BE2C (cell line): ENCODE data around the gene PMF1.

Experiments
- DNase-seq: peaks from one replicate; pipeline ENCODE4 v3.0.0-alpha.2; 2020
- H3K27me3 ChIP-seq: fragments of 250-450 bp; sonication (Bioruptor Pico); 2 replicates; pipeline ENCODE4 v1.5.1; 2020; ENCODE audit warnings: mild to moderate bottlenecking
- H3K36me3 ChIP-seq: fragments of 250-450 bp; sonication (Bioruptor Pico); 2 replicates; pipeline ENCODE4 v1.5.1; 2020; ENCODE audit warnings: mild to moderate bottlenecking
- H3K4me1 ChIP-seq: fragments of 250-450 bp; sonication (Bioruptor Pico); 2 replicates; pipeline ENCODE4 v1.5.1; 2020
- H3K4me3 ChIP-seq: 2 replicates; pipeline ENCODE4 v1.5.1; 2011; ENCODE audit warnings: low read depth, low read length
- H3K9me3 ChIP-seq: fragments of 250-450 bp; sonication (Bioruptor Pico); 2 replicates; pipeline ENCODE4 v1.5.1; 2020
- TF ChIP-seq, protein P1 (sequence below): IDR thresholded peaks from 2 replicates; pipeline ENCODE4 v1.5.1; 2012; ENCODE audit warnings: mild to moderate bottlenecking, low read depth, low read length

PMF1 gene

GRCh38 chr1:156232201-156232894 is 19.5 kb downstream of the PMF1 start:
- peaks cover 20% of the 10 kb centered on the region for H3K36me3 ChIP-seq
- peak; percentile 55 for DNase-seq
- H3K4me1 ChIP-seq, result peaks cover 6% of the 10 kb centered on the region; the same call in 1 of the 2 replicates
- no peaks in the 10 kb centered on the region for H3K9me3 ChIP-seq
- H3K4me3 ChIP-seq, result no peak overlapping the region
- no peaks in the 10 kb centered on the region for H3K27me3 ChIP-seq
- TF ChIP-seq, protein P1, sequence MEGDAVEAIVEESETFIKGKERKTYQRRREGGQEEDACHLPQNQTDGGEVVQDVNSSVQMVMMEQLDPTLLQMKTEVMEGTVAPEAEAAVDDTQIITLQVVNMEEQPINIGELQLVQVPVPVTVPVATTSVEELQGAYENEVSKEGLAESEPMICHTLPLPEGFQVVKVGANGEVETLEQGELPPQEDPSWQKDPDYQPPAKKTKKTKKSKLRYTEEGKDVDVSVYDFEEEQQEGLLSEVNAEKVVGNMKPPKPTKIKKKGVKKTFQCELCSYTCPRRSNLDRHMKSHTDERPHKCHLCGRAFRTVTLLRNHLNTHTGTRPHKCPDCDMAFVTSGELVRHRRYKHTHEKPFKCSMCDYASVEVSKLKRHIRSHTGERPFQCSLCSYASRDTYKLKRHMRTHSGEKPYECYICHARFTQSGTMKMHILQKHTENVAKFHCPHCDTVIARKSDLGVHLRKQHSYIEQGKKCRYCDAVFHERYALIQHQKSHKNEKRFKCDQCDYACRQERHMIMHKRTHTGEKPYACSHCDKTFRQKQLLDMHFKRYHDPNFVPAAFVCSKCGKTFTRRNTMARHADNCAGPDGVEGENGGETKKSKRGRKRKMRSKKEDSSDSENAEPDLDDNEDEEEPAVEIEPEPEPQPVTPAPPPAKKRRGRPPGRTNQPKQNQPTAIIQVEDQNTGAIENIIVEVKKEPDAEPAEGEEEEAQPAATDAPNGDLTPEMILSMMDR, result no peak

GRCh38 chr1:156233426-156234127 is 20.8 kb downstream of the PMF1 start:
- TF ChIP-seq, protein P1, result no peak
- Histone ChIP-seq H3K4me3 (no peak overlapping the region), H3K4me1 (peaks cover 6% of the 10 kb centered on the region; the same call in 1 of the 2 replicates), H3K36me3 (peaks cover 23% of the 10 kb centered on the region), H3K27me3 (no peaks in the 10 kb centered on the region), H3K9me3 (no peaks in the 10 kb centered on the region)
- DNase-seq, result no peak

DNA sequence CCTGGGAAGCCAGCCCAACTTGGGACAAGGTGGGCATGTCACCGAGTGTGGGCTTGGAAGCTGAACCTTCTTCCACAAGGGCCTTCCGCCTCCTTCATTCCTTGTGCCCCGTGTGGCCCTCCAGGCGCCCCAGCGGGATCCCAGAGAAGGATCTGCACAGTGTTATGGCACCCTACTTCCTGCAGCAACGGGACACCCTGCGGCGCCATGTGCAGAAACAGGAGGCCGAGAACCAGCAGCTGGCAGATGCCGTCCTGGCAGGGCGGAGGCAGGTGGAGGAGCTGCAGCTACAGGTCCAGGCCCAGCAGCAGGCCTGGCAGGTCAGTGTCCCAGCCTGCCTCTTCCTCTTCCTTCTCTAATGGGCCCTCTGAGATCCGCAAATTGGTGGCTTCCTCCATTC is 23.4 kb downstream of the PMF1 start:
- peaks cover 3% of the 10 kb centered on the region; the same call in 1 of the 2 replicates for H3K4me1 ChIP-seq
- no peaks in the 10 kb centered on the region for H3K27me3 ChIP-seq
- H3K9me3 ChIP-seq, result no peaks in the 10 kb centered on the region
- TF ChIP-seq, protein P1, result no peak
- no peak overlapping the region for H3K4me3 ChIP-seq
- peaks cover 31% of the 10 kb centered on the region for H3K36me3 ChIP-seq
- DNase-seq, result no peak

- H3K4me1 ChIP-seq, result peaks cover 4% of the 10 kb centered on the region; the same call in 1 of the 2 replicates
- no peaks in the 10 kb centered on the region for H3K9me3 ChIP-seq
- H3K36me3 ChIP-seq, result peaks cover 31% of the 10 kb centered on the region
- TF ChIP-seq, protein P1, result no peak
- no peak overlapping the region for H3K4me3 ChIP-seq
- no peaks in the 10 kb centered on the region for H3K27me3 ChIP-seq
- DNase-seq, result no peak
Observed at GRCh38 chr1:156238248-156238647, 25.4 kb downstream of the PMF1 start.

DNA sequence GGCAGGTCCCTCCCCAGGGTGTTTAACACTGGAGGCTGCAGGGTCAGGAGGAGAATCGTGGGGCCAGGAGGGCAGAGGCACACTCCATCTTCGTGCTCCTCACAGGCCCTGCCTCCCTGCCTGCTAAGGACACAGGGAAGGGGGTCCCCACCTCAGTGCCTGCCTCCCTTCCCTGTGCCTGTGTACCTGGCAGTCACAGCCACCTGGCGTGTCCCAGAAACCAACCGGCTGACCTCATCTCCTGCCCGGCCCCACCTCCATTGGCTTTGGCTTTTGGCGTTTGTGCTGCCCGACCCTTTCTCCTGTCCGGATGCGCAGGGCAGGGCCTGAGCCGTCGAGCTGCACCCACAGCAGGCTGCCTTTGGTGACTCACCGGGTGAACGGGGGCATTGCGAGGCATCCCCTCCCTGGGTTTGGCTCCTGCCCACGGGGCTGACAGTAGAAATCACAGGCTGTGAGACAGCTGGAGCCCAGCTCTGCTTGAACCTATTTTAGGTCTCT is 28.6 kb downstream of the PMF1 start:
- no peaks in the 10 kb centered on the region for H3K9me3 ChIP-seq
- no peaks in the 10 kb centered on the region for H3K27me3 ChIP-seq
- TF ChIP-seq, protein P1, result no peak
- no peak overlapping the region for H3K4me3 ChIP-seq
- H3K4me1 ChIP-seq, result peaks cover 6% of the 10 kb centered on the region
- peaks cover 19% of the 10 kb centered on the region for H3K36me3 ChIP-seq
- peak; percentile 44 for DNase-seq

DNA sequence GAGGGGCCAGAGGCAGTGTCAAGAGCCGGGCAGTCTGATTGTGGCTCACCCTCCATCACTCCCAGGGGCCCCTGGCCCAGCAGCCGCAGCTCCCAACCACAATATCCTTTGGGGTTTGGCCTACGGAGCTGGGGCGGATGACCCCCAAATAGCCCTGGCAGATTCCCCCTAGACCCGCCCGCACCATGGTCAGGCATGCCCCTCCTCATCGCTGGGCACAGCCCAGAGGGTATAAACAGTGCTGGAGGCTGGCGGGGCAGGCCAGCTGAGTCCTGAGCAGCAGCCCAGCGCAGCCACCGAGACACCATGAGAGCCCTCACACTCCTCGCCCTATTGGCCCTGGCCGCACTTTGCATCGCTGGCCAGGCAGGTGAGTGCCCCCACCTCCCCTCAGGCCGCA is 29.1 kb downstream of the PMF1 start, which contains the start of gene BGLAP:
Gene BGLAP (plus strand): TSS at position 259 of the 400 bp plus-strand sequence. CDS start 48 bp downstream, at position 307.
- no peaks in the 10 kb centered on the region for H3K9me3 ChIP-seq
- H3K4me1 ChIP-seq, result peaks cover 11% of the 10 kb centered on the region
- TF ChIP-seq, protein P1, result no peak
- no peak within 1 kb of the TSS for H3K4me3 ChIP-seq
- DNase-seq, result no peak
- peaks cover 13% of the 10 kb centered on the region for H3K36me3 ChIP-seq
- H3K27me3 ChIP-seq, result no peaks in the 10 kb centered on the region
